HEK293T (cell line): ENCODE data around the gene RRP1.

Experiments
- CTCF ChIA-PET: fragments of 350-600 bp; formaldehyde crosslinking; extraction: SDS; loops from one replicate; lab custom pipeline; 2021; ENCODE audit warnings: antibody characterized with exemption, inconsistent platforms; lab: Yijun Ruan, JAX
- POLR2A ChIA-PET: fragments of 350-600 bp; formaldehyde crosslinking; extraction: SDS; loops from one replicate; lab custom pipeline; 2020; ENCODE audit warnings: antibody characterized with exemption, inconsistent platforms; lab: Yijun Ruan, JAX
- DNase-seq: peaks from one replicate; pipeline ENCODE4 v3.0.0; 2012; ENCODE audit warnings: mixed read lengths; ENCODE audit errors: extremely low spot score
- ARNT ChIP-seq: fragments of 450-650 bp; IDR thresholded peaks from 2 replicates; pipeline ENCODE4 v1.6.1; 2017; ENCODE audit warnings: mild to moderate bottlenecking
- BHLHE40 ChIP-seq: fragments of 450-650 bp; IDR thresholded peaks from 2 replicates; pipeline ENCODE4 v1.6.1; 2016; ENCODE audit warnings: mild to moderate bottlenecking, moderate library complexity, borderline replicate concordance
- CTBP1 ChIP-seq: fragments of 450-650 bp; IDR thresholded peaks from 2 replicates; pipeline ENCODE4 v1.6.1; 2016; ENCODE audit warnings: borderline replicate concordance
- ELF4 ChIP-seq: fragments of 450-650 bp; IDR thresholded peaks from 2 replicates; pipeline ENCODE4 v1.6.1; 2017; ENCODE audit warnings: antibody characterized with exemption
- FOXA1 ChIP-seq: fragments of 450-650 bp; IDR thresholded peaks from 2 replicates; pipeline ENCODE4 v1.6.1; 2016; ENCODE audit warnings: mild to moderate bottlenecking
- FOXK2 ChIP-seq: fragments of 450-650 bp; IDR thresholded peaks from 2 replicates; pipeline ENCODE4 v1.6.1; 2016; ENCODE audit warnings: mild to moderate bottlenecking
- FOXM1 ChIP-seq: fragments of 450-650 bp; IDR thresholded peaks from 2 replicates; pipeline ENCODE4 v1.6.1; 2017; ENCODE audit warnings: mild to moderate bottlenecking, borderline replicate concordance
- HDGF ChIP-seq: fragments of 450-650 bp; IDR thresholded peaks from 2 replicates; pipeline ENCODE4 v1.6.1; 2017; ENCODE audit warnings: antibody characterized with exemption, borderline replicate concordance
- L3MBTL2 ChIP-seq: fragments of 450-650 bp; conservative IDR thresholded peaks from 2 replicates; pipeline ENCODE4 v1.6.1; 2016; ENCODE audit warnings: mild to moderate bottlenecking
- LEF1 ChIP-seq: fragments of 450-650 bp; IDR thresholded peaks from 2 replicates; pipeline ENCODE4 v1.6.1; 2017; ENCODE audit warnings: mild to moderate bottlenecking, borderline replicate concordance
- NFRKB ChIP-seq: fragments of 450-650 bp; IDR thresholded peaks from 2 replicates; pipeline ENCODE4 v1.6.1; 2016; ENCODE audit warnings: mild to moderate bottlenecking, moderate library complexity
- SP1 ChIP-seq: fragments of 450-650 bp; IDR thresholded peaks from 2 replicates; pipeline ENCODE4 v1.6.1; 2017
- SUZ12 ChIP-seq: fragments of 450-650 bp; IDR thresholded peaks from 2 replicates; pipeline ENCODE4 v1.6.1; 2016; ENCODE audit warnings: mild to moderate bottlenecking
- TARDBP ChIP-seq: fragments of 450-650 bp; IDR thresholded peaks from 2 replicates; pipeline ENCODE4 v1.6.1; 2016
- ZNF384 ChIP-seq: fragments of 450-650 bp; IDR thresholded peaks from 2 replicates; pipeline ENCODE4 v1.6.1; 2016
- TF ChIP-seq, protein P1 (sequence below): fragments of 450-650 bp; IDR thresholded peaks from 2 replicates; pipeline ENCODE4 v1.6.1; 2016

RRP1 gene

DNA sequence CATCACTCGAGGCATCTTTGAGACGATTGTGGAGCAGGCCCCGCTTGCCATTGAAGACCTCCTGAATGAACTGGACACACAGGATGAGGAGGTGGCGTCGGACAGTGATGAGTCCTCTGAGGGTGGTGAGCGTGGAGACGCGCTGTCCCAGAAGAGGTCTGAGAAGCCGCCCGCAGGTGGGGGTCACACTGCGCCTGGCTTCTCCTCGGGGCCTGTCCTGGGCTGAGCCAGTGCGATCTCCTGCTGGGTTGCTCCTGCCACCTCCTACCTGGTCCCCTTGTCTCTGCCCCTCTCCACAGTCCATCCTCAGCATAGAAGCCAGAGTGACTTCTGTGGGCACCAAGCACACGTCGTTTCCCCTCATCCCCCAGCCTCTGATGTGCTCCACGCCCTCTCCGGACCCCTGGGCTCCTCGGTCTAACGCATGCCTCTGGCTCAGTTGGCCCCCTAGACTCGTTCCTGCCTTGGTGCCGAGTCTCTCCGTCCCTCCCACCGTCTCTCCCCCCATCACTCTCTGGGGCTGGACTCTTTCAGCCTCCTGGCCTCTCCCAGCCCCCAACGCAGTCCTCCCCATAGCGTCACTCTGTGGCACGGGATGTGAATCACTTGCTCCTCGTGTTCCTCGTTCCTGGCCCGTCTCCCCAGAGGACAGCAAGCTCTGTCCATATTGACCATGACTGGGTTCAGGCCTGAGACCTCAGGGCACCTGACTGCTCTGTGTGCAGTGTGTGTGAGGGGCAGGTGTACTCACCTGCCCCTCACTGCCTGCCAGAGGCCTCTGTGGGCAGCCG, 8.7 kb downstream of the RRP1 start:
- ChIA-PET POLR2A (interaction anchor here (1.2 kb wide), 1 partner anchor 9 kb away, joined by 3 read pairs; no protein-coding TSS in a partner anchor), CTCF (no interaction called here)
- TF ChIP-seq HDGF: no peak
- DNase-seq: no peak

DNA sequence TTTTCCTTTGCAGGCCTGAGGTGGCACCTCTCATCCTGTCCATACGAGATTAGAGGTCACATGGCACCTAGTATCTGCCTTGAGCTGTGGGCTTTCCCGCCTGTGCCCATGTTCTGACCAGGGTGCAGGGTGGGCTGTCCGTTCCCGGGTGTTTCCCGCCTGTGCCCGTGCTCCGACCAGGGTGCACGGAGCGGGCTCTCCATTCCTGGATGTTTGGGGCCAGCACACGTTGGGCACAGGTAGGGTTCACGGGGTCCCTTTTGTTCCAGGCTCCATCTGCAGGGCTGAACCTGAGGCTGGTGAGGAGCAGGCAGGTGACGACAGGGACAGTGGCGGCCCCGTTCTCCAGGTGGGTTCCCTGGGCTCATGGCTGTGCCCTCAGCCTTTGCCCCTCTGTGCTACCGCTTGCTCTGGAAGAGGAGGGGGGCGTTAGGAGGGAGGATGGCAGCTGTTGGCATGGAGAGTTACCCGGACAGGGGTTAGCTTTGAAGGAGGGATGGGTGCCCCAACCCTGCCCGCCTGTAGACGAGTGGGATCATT, 10.0 kb downstream of the RRP1 start:
- CTCF ChIA-PET: no interaction called here
- POLR2A ChIA-PET: interaction anchor here (1.2 kb wide), 1 partner anchor 11 kb away, joined by 3 read pairs; no protein-coding TSS in a partner anchor
- TF ChIP-seq ELF4 (no peak), TARDBP (no peak), SUZ12 (no peak), ARNT (no peak), LEF1 (no peak), FOXM1 (no peak), SP1 (no peak), FOXA1 (no peak), ZNF384 (no peak), BHLHE40 (no peak), CTBP1 (no peak), HDGF (no peak), NFRKB (no peak), L3MBTL2 (no peak), FOXK2 (no peak)
- DNase-seq: no peak

DNA sequence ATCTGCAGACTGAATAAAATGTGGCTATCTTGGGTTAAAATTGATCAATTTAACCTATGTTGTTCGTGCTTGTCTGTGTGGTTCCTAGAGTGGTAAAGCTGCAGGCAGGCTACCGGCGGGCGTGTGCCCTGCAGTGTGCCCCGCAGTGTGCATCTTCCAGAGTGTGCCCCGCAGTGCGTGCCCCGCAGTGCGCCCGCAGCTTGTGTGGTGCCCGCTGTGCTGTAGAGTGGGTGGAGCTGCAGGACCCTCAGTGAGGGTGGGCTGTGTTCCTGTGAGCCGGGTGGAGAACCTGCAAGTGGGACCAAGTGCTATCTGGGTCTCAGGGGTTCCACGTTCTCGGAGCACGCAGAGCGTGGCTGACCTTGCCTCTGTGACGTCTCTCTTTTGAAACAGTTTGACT, 10.7 kb downstream of the RRP1 start:
- DNase-seq: no peak
- ChIA-PET POLR2A (interaction anchor here (1.3 kb wide), 1 partner anchor 11 kb away, joined by 4 read pairs; the partner anchor contains the start of gene RRP1), CTCF (no interaction called here)
- TF ChIP-seq SUZ12 (no peak), NFRKB (no peak), FOXK2 (no peak), HDGF (no peak), TARDBP (no peak), ZNF384 (no peak), FOXA1 (no peak), LEF1 (no peak), CTBP1 (no peak), BHLHE40 (no peak), ELF4 (no peak), ARNT (no peak), L3MBTL2 (no peak), FOXM1 (no peak), SP1 (no peak)
- TF ChIP-seq, protein P1, sequence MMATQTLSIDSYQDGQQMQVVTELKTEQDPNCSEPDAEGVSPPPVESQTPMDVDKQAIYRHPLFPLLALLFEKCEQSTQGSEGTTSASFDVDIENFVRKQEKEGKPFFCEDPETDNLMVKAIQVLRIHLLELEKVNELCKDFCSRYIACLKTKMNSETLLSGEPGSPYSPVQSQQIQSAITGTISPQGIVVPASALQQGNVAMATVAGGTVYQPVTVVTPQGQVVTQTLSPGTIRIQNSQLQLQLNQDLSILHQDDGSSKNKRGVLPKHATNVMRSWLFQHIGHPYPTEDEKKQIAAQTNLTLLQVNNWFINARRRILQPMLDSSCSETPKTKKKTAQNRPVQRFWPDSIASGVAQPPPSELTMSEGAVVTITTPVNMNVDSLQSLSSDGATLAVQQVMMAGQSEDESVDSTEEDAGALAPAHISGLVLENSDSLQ: no peak

DNA sequence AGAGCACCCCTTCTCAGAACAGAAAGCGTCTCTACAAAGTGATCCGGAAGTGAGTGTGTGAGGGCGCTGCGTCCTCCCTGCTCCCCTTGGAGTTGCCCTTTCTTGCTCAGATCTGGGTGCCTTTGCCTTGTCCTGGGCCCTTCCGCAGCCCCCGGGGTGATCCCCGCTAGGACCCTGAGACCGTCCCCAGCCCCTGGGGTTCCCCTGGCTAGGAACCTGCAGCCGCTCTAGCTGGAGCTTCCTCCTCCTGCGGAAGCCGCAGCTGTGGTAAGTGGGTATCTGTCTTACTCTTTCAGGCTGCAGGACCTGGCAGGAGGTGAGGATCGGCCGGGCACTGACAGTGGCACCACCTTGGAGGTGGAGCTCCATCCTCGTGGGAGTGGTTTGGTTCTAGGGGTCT, 11.2 kb downstream of the RRP1 start:
- ChIA-PET POLR2A (interaction anchor here (1.3 kb wide), 1 partner anchor 11 kb away, joined by 4 read pairs; the partner anchor contains the start of gene RRP1), CTCF (no interaction called here)
- TF ChIP-seq BHLHE40 (no peak), L3MBTL2 (no peak), CTBP1 (no peak), TARDBP (no peak), FOXM1 (no peak), NFRKB (no peak), FOXA1 (no peak)
- no peak for DNase-seq

DNA sequence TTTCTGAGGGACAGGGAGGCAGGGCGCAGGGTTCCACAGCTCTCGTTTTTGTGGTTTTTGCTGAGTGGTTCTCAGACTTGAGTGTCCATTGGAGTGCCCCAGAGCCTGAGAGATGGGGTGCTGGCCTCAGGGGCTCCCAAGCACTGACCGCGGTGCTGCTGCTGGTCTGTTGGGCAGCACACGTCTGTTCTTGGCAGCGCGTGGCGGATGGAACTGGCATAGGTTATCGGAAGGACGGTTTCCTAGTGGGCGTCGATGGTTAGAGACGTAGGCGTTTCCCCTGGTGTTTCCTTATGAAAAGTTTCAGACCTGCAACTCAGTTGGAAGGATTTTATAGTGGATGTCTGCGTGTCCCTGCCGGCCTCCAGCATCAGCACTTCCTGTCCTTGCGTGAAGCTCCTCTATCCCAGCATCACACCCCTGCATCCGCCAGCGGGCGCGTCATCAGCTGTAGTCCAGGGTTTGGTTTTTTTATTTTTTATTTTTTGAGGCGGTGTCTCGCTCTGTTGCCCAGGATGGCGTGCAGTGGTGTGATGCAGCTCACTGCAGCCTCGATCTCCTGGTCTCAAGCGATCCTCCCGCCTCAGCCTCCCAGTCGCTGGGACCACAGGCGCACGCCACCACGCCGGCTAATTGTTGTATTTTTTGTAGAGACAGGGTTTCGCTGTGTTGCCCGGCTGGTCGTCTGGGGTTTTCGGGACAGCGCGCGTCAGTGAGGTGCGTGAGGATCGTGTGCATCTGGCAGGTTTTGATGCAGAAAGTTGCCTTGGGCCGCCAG, 11.8 kb downstream of the RRP1 start:
- no peak for TF ChIP-seq HDGF
- no peak for TF ChIP-seq TARDBP
- no peak for TF ChIP-seq FOXK2
- TF ChIP-seq, protein P1: no peak
- TF ChIP-seq L3MBTL2: no peak
- TF ChIP-seq CTBP1: no peak
- no peak for TF ChIP-seq LEF1
- no peak for TF ChIP-seq ELF4
- no peak for TF ChIP-seq FOXM1
- no peak for TF ChIP-seq ZNF384
- no peak for TF ChIP-seq ARNT
- TF ChIP-seq BHLHE40: no peak
- no peak for TF ChIP-seq NFRKB
- no peak for TF ChIP-seq FOXA1
- TF ChIP-seq SUZ12: no peak
- no peak for TF ChIP-seq SP1
- ChIA-PET CTCF (no interaction called here), POLR2A (interaction anchor here (1.3 kb wide), 1 partner anchor 12 kb away, joined by 4 read pairs; the partner anchor contains the start of gene RRP1)
- DNase-seq: no peak

DNA sequence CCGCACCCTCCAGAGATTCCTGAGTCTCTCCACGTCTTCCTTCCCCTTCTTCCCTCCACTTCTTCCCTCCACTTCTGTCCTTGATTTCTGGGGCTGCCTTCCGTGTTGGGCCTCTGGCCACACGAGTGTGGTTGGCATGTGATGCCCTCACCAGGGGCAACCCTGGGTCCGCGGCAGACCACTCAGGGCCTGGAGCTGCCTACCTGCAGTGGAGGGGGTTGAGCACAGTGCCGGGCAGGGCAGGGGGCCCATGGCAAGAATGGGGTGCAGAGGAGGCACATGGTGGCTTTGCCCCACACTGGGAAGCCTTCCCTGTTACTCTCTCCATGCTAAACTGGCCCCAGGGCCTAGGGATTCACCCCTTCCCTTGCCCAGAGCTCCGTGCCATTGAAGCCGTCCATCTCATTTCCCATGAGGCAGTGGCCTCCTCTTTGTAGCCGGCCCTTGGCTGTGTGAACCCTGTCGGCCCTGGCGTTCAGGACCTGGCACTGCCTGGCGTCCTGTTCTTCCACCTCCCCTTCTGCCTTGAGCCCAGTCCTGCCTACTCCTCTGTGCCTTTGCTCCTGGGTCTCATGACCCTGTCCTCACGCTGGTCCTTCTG, 13.4 kb downstream of the RRP1 start:
- DNase-seq: no peak
- ChIA-PET POLR2A (no interaction called here), CTCF (no interaction called here)
- TF ChIP-seq NFRKB (no peak), FOXM1 (no peak), ARNT (no peak), FOXK2 (no peak), SP1 (no peak), SUZ12 (no peak), HDGF (no peak), FOXA1 (no peak), BHLHE40 (no peak), ZNF384 (no peak)
- TF ChIP-seq, protein P1: no peak
